CD14-positive monocyte (primary cell): ENCODE data around the gene CRACDL. TPM values are rescaled to one million over a fixed set of nuclear protein-coding genes. Genes with fewer than 3 reads are reported as not detected.

ENCODE experiments used
- DNase-seq, 3 donors: peaks; one replicate each; pipeline ENCODE4 v3.0.0-alpha.2; 2011 to 2022
- H2AFZ ChIP-seq: 2 replicates; pipeline ENCODE4 v1.6.0; 2012; ENCODE audit warnings: mild to moderate bottlenecking, low read depth, low read length, inconsistent platforms; ENCODE audit not compliant: insufficient read depth, poor library complexity, severe bottlenecking
- H3K27ac ChIP-seq, 2 donors: 1 replicate in 1 of 2; 2 replicates in 1 of 2; pipeline ENCODE4 v1.5.1; 2012 to 2013; ENCODE audit warnings: low read length in 2 of 2, control low read depth in 1 of 2, inconsistent platforms in 1 of 2, low read depth in 1 of 2, mild to moderate bottlenecking in 1 of 2
- H3K27me3 ChIP-seq, 2 donors: one replicate each; pipeline versions ENCODE4 v1.6.0 to v1.6.1; 2011 to 2013; ENCODE audit warnings: low read length in 2 of 2; ENCODE audit not compliant: control insufficient read depth in 2 of 2, insufficient read depth in 2 of 2
- H3K36me3 ChIP-seq, 2 donors: replicated peaks in 1 of 2; 1 replicate in 1 of 2; 2 replicates in 1 of 2; pipeline versions ENCODE4 v1.5.1 to v1.6.1; 2012 to 2013; ENCODE audit warnings: low read length in 2 of 2, control low read depth in 1 of 2, inconsistent platforms in 1 of 2, mild to moderate bottlenecking in 1 of 2; ENCODE audit not compliant: insufficient read depth in 2 of 2, control insufficient read depth in 1 of 2
- H3K4me1 ChIP-seq, 2 donors: 1 replicate in 1 of 2; 2 replicates in 1 of 2; pipeline versions ENCODE4 v1.5.1 to v1.6.1; 2012 to 2013; ENCODE audit warnings: low read length in 2 of 2, control low read depth in 1 of 2, inconsistent platforms in 1 of 2, mild to moderate bottlenecking in 1 of 2, moderate library complexity in 1 of 2; ENCODE audit not compliant: insufficient read depth in 2 of 2, control insufficient read depth in 1 of 2
- H3K4me2 ChIP-seq: replicated peaks from 2 replicates; pipeline ENCODE3; 2012; ENCODE audit warnings: low read length, moderate library complexity, mild to moderate bottlenecking; ENCODE audit not compliant: poor library complexity, severe bottlenecking; ENCODE audit errors: extremely low read depth
- H3K4me3 ChIP-seq, 3 experiments: fragments of 200-600 bp in 1 of 3; sonication (generic) in 1 of 3; replicated peaks in 1 of 3; 1 replicate in 2 of 3; 2 replicates in 1 of 3; pipeline ENCODE4 v1.5.1; 2011 to 2013; ENCODE audit warnings: low read length in 3 of 3, mild to moderate bottlenecking in 3 of 3, control low read depth in 2 of 3, low read depth in 2 of 3, inconsistent platforms in 1 of 3, moderate library complexity in 1 of 3
- H3K79me2 ChIP-seq: 2 replicates; pipeline ENCODE4 v1.6.0; 2012; ENCODE audit warnings: mild to moderate bottlenecking, control low read depth, inconsistent platforms, low read length, moderate library complexity; ENCODE audit not compliant: insufficient read depth
- H3K9ac ChIP-seq: 2 replicates; pipeline ENCODE4 v1.6.0; 2017; ENCODE audit warnings: low read length, mild to moderate bottlenecking; ENCODE audit not compliant: insufficient read depth, poor library complexity, severe bottlenecking
- H3K9me3 ChIP-seq, 2 donors: replicated peaks in 1 of 2; 1 replicate in 1 of 2; 2 replicates in 1 of 2; pipeline versions ENCODE4 v1.5.1 to v1.6.1; 2012 to 2013; ENCODE audit warnings: low read length in 2 of 2, control low read depth in 1 of 2; ENCODE audit not compliant: control insufficient read depth in 1 of 2, insufficient read depth in 1 of 2
- H4K20me1 ChIP-seq: 2 replicates; pipeline ENCODE4 v1.6.0; 2012; ENCODE audit warnings: mild to moderate bottlenecking, low read length, control low read depth, moderate library complexity; ENCODE audit not compliant: insufficient read depth
- H3K27ac Mint-ChIP-seq, 7 donors: one replicate each; pipeline ENCODE4 v1.8.0; 2020; ENCODE audit warnings: mild to moderate bottlenecking in 7 of 7, mixed read lengths in 7 of 7, moderate library complexity in 6 of 7, inconsistent platforms in 2 of 7
- H3K27me3 Mint-ChIP-seq, 3 donors: one replicate each; pipeline ENCODE4 v1.8.0; 2021 to 2022; ENCODE audit warnings: low read depth in 3 of 3, mild to moderate bottlenecking in 3 of 3, mixed read lengths in 3 of 3, moderate library complexity in 3 of 3, inconsistent platforms in 1 of 3
- H3K36me3 Mint-ChIP-seq, 2 donors: one replicate each; pipeline ENCODE4 v1.8.0; 2020; ENCODE audit warnings: mixed read lengths in 2 of 2, inconsistent platforms in 1 of 2, mild to moderate bottlenecking in 1 of 2
- H3K4me1 Mint-ChIP-seq: one replicate; pipeline ENCODE4 v1.8.0; 2020; ENCODE audit warnings: mild to moderate bottlenecking, mixed read lengths
- H3K4me3 Mint-ChIP-seq, 2 donors: one replicate each; pipeline ENCODE4 v1.8.0; 2020; ENCODE audit warnings: mild to moderate bottlenecking in 2 of 2, mixed read lengths in 2 of 2, moderate library complexity in 1 of 2
- H3K9me3 Mint-ChIP-seq, 7 donors: one replicate each; pipeline ENCODE4 v1.8.0; 2020 to 2022; ENCODE audit warnings: mixed read lengths in 7 of 7, mild to moderate bottlenecking in 6 of 7, moderate library complexity in 6 of 7, inconsistent platforms in 2 of 7
- CTCF ChIP-seq: fragments of 200-600 bp; IDR thresholded peaks from one replicate; pipeline ENCODE4 v1.8.0; 2022; ENCODE audit warnings: antibody characterized with exemption, mild to moderate bottlenecking
- WGBS: methylation state at CpG from one replicate; pipeline ENCODE4 v1.1.5; 2013; ENCODE audit warnings: missing lambda C conversion rate; ENCODE audit not compliant: insufficient coverage; 5-methylcytosine and 5-hydroxymethylcytosine counted together
- intact Hi-C, 2 donors: fragments of 100-400 bp; cut with micrococcal nuclease; formaldehyde crosslinking; loops; one replicate each; pipeline versions ENCODE4 v1.15.0 to v1.15.1; 2023
- polyA plus RNA-seq, 3 donors: library from polyadenylated mRNA; depleted of rRNA in 1 of 3; unstranded in 2 of 3; stranded (reverse) in 1 of 3; fragments of 300-500 nt in 2 of 3; fragments of >200 nt in 1 of 3; fragmentation: Illumina TruSeq in 2 of 3; gene quantifications; 1 replicate in 2 of 3; 2 replicates in 1 of 3; pipeline ENCODE4 v1.2.3, GENCODE V29; 2012 to 2021

The CRACDL gene
- polyA plus RNA-seq, 3 donors, result 0.12 to 0.35 (median 0.28) TPM

DNA sequence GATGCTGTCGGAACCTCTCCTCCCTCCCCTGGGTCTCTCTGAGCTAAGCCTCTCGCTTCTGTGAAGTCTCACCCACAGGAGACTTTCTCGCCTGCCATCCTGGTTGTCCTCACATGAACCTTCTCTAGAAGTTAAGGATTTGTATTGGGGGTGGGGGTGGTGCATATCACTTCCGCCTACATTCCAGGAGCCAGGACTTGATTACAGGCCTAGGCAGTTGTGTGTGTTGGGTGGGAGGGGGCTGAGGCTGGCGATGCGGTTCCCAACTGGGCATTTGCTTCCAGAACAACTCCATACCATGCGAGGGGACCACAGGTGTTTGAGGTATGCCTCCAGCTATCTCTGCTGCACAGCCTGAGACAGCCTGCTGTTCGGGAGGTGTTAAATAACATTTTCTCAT lies 148.3 kb downstream of the CRACDL start:
- Mint-ChIP-seq H3K4me3 (no peak overlapping the region), H3K27ac (peak overlapping the region in 1 of 7 donors; percentile 56), H3K4me1 (peaks cover 3% of the 10 kb centered on the region), H3K36me3 (peaks cover 0 to 2% of the 10 kb centered on the region in 2 donors), H3K9me3 (peaks cover 0 to 9% (median 2%) of the 10 kb centered on the region in 7 donors), H3K27me3 (peaks cover 0 to 3% (median 0%) of the 10 kb centered on the region in 3 donors)
- Histone ChIP-seq H3K4me2 (no peak overlapping the region), H3K79me2 (no peaks in the 10 kb centered on the region), H4K20me1 (no peaks in the 10 kb centered on the region), H3K4me3 (no peak overlapping the region), H2AFZ (no peak overlapping the region), H3K9ac (no peak overlapping the region), H3K36me3 (no peaks in the 10 kb centered on the region), H3K4me1 (no peaks in the 10 kb centered on the region), H3K27me3 (no peaks in the 10 kb centered on the region), H3K27ac (no peak overlapping the region), H3K9me3 (peaks cover 0 to 5% of the 10 kb centered on the region in 2 donors)
- no peak for TF ChIP-seq CTCF
- 93% methylated on average over 3 of the region's 8 CpGs for WGBS
- no peak for DNase-seq
- intact Hi-C loops, result no loop called here

GRCh38 chr2:98786179-98786578 lies 149.8 kb downstream of the CRACDL start:
- peaks cover 6 to 10% of the 10 kb centered on the region in 2 donors for H3K9me3 ChIP-seq
- H3K9me3 Mint-ChIP-seq, result peaks cover 4 to 23% (median 12%) of the 10 kb centered on the region in 7 donors
- peaks cover 0 to 4% of the 10 kb centered on the region in 2 donors for H3K36me3 Mint-ChIP-seq
- no peak overlapping the region for H3K9ac ChIP-seq
- WGBS, result 100% methylated on average over 2 of the region's 6 CpGs
- H3K4me1 Mint-ChIP-seq, result peaks cover 3% of the 10 kb centered on the region
- no peaks in the 10 kb centered on the region for H4K20me1 ChIP-seq
- H3K4me1 ChIP-seq, result no peaks in the 10 kb centered on the region
- no peak overlapping the region for H3K27ac ChIP-seq
- H2AFZ ChIP-seq, result no peak overlapping the region
- no peaks in the 10 kb centered on the region for H3K36me3 ChIP-seq
- H3K4me3 Mint-ChIP-seq, result no peak overlapping the region
- no peak overlapping the region for H3K4me3 ChIP-seq
- no peaks in the 10 kb centered on the region for H3K79me2 ChIP-seq
- intact Hi-C loops, result no loop called here
- TF ChIP-seq CTCF, result no peak
- no peaks in the 10 kb centered on the region for H3K27me3 ChIP-seq
- peaks cover 0 to 3% (median 0%) of the 10 kb centered on the region in 3 donors for H3K27me3 Mint-ChIP-seq
- no peak for DNase-seq
- no peak overlapping the region for H3K4me2 ChIP-seq
- H3K27ac Mint-ChIP-seq, result peak overlapping the region in 1 of 7 donors; percentile 19
